ENCODE results near the gene HHIPL1.

HHIPL1 gene

DNA sequence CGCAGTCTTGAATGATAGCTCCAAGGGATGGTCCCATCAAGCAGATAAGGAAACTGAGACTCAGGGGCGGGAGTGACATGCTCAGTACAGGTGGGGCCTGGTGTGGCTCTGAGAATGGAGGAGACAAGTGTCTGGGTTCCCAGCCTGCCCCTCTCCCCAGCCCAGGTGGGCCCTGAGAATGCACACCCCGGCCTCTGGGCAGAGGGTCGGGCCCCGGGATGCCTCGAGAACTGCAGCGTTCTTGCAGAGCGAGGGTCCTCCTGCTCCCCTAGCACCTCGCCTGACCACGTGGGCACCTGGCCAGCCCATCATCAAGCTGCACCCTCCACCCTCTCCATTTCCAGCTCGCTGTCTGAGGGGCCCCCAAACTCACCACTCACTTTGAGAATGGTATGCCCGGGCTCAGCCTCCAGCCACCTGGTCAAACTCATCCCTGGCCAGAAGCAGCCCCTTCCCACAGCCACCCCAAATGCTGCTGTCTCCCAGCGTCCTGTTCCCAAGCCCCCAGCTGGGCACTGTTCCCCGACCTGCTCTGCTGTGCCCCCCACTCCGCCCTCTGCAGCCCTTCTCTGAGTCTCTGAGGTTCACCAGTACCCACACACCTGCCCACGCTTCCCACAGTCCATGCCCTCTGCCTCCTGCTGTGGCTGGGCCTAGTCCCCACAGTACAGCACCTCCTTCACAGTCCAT, 83.4 kb downstream of the HHIPL1 start:
- Histone ChIP-seq H3K4me3 (ENCODE audit: extremely low read depth, insufficient read depth, low read length, poor library complexity, severe bottlenecking) (no peak overlapping the region), H3K36me3 (ENCODE audit: control insufficient read depth, insufficient read depth, low read length) (no peaks in the 10 kb centered on the region), H3K4me1 (ENCODE audit: control insufficient read depth, insufficient read depth, low read length, poor library complexity, severe bottlenecking) (no peaks in the 10 kb centered on the region), H3K27ac (ENCODE audit: low read depth, low read length, severe bottlenecking) (no peak overlapping the region), H3K9me3 (ENCODE audit: control insufficient read depth, low read length) (no peaks in the 10 kb centered on the region)
- 87 to 88% methylated on average over 12 to 16 of the region's 16 CpGs for WGBS, 2 experiments (ENCODE audit: insufficient coverage in 2 of 2)

DNA sequence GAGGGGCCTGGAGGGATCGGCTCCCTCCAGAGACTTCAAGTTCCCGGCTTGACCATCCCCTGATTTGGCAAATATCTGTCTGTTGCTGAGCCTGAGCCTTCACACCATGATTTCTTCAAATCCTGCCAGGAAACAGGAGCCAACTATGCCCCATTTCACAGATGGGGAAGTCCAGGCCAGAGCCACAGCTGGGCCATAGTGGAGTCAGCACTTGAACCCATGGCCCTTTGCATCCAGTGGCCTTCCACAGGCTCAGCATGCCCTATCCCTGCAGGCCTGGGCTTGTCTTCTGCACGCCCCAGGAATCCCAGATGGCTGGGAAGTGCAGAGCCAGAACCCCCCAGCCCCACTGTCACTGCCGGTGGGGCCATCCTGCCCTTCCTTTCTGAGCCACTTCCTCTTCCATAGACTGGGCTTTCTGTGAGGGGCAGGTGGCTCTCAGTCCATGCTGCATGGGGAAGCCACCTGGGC, 84.1 kb downstream of the HHIPL1 start:
- no peaks in the 10 kb centered on the region for H3K9me3 ChIP-seq (ENCODE audit: control insufficient read depth, low read length)
- WGBS, 2 experiments (ENCODE audit: insufficient coverage in 2 of 2): 79 to 88% methylated on average over 2 to 4 of the region's 4 CpGs
- no peak overlapping the region for H3K27ac ChIP-seq (ENCODE audit: low read depth, low read length, severe bottlenecking)
- no peaks in the 10 kb centered on the region for H3K36me3 ChIP-seq (ENCODE audit: control insufficient read depth, insufficient read depth, low read length)
- no peaks in the 10 kb centered on the region for H3K4me1 ChIP-seq (ENCODE audit: control insufficient read depth, insufficient read depth, low read length, poor library complexity, severe bottlenecking)
- H3K4me3 ChIP-seq (ENCODE audit: extremely low read depth, insufficient read depth, low read length, poor library complexity, severe bottlenecking): no peak overlapping the region

All from mesodermal cell (in vitro differentiated cells).